NCI-H345 treated with DMSO at 0.1 percent for 48 hours (cell line): Measurements from ENCODE around the gene PPCS.
A peak's percentile ranks its signal among the peaks of the same experiment; 100 is the strongest.

Experiments
- DNase-seq: peaks from one replicate; lab custom pipeline; 2025; ENCODE audit not compliant: unreplicated experiment; lab: John Stamatoyannopoulos, UW

The PPCS gene

DNA sequence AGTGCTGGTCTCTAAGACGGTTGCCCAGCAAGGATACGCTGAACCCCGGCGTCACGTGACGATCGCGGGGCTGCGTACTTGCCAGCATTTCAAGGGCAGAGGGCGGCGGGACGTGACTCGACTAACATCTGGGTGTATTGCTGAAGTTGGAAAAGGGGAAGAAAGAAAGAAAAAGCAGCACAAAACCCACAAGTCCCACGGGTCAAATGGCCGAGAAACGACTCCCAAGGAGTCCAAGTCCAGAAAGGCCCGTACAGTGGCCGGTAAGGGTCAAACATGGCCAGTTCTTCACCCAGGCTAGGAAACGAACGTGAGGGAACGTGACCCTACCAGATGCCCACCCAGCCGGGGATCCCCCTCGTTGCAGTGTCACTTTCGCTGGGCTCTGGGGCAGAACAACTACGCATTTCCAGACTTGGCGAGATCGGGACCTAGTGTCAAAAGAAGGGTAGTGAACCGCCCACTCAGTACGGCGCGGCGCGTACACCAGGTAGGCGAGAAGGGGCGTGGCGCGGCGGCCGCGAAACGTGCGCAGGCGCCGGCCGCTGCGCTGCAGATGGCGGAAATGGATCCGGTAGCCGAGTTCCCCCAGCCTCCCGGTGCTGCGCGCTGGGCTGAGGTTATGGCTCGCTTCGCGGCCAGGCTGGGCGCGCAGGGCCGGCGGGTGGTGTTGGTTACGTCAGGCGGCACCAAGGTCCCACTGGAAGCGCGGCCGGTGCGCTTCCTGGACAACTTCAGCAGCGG, at the start of gene PPCS, which contains the start of gene ZMYND12:
TSS of gene PPCS (plus strand) at position 534 of the 744 bp plus-strand sequence. CDS start at position 557, 23 bp downstream.
TSS of gene ZMYND12 (minus strand) at position 13 of the 744 bp plus-strand sequence. CDS start 25 bp downstream, outside the sequence.
- peak; percentile 68 for DNase-seq

DNA sequence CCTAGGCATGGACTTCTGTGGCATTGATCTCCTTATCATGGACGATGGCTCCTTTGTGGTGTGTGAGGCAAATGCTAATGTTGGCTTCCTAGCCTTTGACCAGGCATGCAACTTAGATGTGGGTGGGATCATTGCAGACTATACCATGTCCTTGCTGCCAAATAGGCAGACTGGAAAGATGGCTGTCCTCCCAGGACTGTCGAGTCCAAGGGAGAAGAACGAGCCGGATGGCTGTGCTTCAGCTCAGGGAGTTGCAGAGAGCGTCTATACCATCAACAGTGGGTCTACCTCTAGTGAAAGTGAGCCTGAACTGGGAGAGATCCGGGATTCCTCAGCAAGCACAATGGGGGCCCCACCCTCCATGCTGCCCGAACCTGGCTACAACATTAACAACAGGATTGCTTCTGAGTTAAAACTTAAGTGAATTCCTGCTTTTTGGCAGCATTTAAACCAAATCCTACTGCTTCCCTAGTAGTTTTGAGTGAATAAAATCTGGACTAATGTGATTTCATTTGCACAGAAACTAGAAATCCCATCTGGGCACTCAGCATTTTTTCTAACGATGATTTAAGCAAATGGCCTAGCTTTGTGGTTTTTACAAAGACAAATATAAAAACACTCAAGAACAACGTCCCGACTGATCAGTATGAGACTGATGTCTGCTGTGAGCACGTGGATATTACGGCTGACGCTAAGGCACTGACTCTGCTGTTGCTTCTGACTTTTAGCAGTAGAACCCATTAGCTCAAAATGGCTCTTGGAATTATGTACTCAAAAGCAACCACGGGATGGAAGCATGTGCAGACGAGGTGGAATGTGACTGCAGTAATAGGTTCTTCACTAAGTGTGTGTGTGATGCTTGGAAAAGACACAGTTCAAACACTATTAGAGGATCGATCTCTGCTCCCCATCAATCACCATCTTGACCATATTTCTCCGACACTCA, 41.5 kb upstream of the PPCS start:
- no peak for DNase-seq

GRCh38 chr1:42417166-42417565, 39.2 kb upstream of the PPCS start:
- DNase-seq, result no peak

DNA sequence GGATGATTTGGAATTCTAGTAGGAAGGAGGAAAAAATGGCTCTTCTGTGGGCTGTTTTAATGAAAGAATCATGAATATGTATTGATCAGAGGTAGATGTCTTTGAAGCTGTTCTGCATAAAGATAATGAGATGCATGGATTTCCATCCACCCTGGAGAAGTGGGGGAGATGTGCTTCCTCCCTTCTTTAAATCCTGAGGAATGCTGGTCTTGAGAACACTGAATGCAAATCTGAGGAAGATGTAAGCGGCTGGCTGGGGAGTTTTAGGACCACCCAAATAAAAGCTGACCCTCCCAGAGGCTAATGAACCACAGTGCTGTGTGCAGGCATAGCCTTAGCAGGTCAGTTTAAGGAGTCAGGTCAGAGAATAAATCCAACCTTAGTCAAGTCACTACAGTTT, 37.8 kb upstream of the PPCS start:
- DNase-seq, result no peak

- no peak for DNase-seq
Measured at GRCh38 chr1:42419126-42419821, 37.1 kb upstream of the PPCS start.

- no peak for DNase-seq
Measured at GRCh38 chr1:42420121-42420520, 36.2 kb upstream of the PPCS start.

DNA sequence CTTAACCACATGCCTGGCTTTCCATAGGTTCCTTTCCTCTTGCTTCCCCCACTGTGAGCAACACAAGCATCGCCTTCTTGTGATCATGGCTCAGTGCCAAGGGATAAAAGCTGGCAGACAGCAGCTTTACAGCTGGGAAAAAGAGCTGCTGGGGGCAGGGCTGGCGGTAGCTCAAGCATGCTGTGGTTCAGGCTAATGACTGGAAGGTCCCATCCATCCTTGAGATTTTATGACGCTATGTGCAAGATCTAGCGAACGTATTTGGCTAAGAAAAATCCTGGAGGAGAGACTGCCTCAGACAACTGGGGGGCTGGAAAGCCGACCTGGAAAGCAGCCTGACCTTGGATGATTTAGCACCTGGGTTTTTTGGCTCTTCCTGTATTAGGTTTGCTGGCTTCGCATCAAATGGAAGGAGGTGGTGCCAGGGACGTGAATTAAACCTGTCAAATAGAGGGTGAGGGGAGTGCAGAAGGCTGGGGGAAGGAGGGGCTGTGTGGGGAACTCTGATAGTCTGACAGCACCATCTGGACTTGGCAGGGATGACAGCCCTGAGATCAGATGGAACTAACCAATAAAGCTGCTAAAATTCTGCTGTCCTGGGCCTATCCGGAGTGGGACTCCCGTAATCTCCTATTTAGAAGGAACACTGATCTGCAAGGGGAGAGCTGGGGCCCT, 35.3 kb upstream of the PPCS start:
- peak; percentile 92 for DNase-seq

DNA sequence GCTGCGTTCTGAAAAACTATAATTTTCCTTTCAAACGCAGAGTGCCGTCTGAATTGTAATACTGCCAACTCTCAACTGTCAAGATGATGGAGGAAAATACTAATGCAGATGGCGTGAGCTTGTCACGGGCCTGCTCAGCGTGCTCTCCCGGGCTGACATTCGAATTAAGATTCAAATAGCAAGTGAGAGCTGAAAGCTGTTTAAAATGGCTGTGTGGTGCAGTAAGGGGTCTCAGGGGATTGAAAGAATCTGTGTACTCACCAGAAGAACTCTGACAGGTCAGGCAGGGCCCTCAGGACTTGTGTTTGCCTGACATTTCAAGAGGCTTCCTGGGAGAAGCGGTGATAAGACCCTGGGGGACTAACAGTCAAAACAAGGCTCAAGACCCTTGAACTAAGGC, 33.6 kb upstream of the PPCS start:
- no peak for DNase-seq

GRCh38 chr1:42423681-42424080, 32.7 kb upstream of the PPCS start:
- DNase-seq, result no peak

- DNase-seq, result no peak
Measured at GRCh38 chr1:42424201-42424600, 32.1 kb upstream of the PPCS start.

GRCh38 chr1:42427240-42427639, 29.1 kb upstream of the PPCS start:
- no peak for DNase-seq

GRCh38 chr1:42429603-42430002, 26.7 kb upstream of the PPCS start:
- no peak for DNase-seq

GRCh38 chr1:42430286-42431135, 25.8 kb upstream of the PPCS start:
- DNase-seq, result no peak

DNA sequence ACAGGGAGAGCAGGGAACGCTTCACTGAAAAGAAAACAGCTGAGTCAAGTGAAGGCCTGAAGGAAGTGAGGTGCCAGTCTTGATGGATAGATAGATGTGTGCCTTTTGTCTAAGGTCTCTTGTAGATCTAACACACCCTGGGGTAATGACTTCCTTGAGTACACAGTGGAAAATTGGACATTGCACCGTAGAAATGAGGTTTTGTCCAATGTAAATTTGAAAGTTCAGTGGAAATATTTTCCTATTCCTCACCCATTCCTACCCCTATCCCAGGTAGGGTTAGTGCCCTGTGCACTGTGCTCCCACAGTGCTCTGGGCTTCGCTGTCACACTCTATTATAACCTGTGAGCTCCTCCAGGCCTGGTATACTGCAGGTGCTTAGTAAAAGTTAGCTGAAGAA, 24.8 kb upstream of the PPCS start:
- no peak for DNase-seq

GRCh38 chr1:42432714-42433113, 23.6 kb upstream of the PPCS start:
- DNase-seq, result no peak

GRCh38 chr1:42433369-42433768, 23.0 kb upstream of the PPCS start:
- no peak for DNase-seq

DNA sequence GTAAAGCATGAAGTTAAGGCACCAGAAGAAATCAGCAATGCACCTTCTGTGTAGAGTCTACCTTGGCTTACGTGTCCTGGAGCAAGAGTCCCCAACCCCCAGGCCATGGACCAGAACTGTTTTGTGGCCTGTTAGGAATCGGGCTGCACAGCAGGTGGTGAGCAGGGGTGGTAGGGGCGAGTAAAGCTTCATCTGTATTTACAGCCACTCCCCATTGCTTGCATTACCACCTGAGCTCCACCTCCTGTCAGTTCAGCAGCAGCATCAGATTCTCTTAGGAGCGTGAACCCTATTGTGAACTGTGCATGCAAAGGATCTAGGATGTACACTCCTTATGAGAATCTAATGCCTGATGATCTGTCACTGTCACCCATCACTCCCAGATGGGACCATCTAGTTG, 22.0 kb upstream of the PPCS start:
- DNase-seq, result no peak

- no peak for DNase-seq
Measured at GRCh38 chr1:42439940-42440339, 16.4 kb upstream of the PPCS start.

DNA sequence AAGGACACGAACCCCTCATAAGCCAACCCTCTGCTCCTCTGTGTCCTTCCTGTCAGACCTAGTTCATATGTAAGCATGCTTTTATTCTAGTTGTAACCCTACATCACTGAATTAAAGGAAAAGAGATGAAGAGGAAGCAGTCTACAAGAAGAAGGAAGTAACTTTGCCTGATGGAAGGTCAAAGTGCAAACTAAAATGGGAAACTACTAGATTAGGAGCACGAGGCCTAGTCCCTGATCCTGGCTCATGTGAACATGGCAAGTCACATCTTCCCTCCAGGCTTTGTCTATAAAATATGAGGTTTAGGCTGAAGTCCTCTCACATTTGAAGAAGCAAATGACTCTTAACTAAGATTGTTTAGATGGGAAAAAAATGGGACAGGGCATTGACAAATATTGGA, 13.7 kb upstream of the PPCS start:
- DNase-seq, result no peak

DNA sequence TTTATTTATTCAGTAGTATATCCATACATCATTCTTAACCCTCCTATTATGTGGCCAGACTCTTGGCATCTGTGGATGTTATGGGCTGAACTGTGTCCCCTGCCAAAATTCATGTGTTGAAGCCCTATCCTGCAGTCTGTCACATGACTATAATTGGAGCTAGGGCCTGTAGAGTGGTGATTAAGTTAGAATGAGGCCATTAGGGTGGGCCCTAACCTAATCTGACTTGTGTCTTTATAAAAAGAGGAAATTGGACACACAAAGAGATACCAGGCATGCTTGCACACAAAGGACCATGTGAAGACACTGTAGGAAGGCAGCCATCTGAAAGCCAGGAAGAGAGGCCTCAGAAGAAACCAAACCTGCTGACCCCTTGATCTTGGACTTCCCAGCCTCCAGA, 7.1 kb upstream of the PPCS start:
- DNase-seq, result no peak
